Measurements from ENCODE around the gene NTRK2.

NTRK2 gene

GRCh38 chr9:84772511-84772910 lies 103.0 kb downstream of the NTRK2 start:
- TF ChIP-seq REST (IDR thresholded peaks at IDR 0.05; ENCODE audit: insufficient read depth in 1 of 2, low read depth in 2 of 2, low read length in 2 of 2) = no peak
- TF ChIP-seq POLR2AphosphoS5 (IDR thresholded peaks at IDR 0.05; ENCODE audit: low read depth, low read length) = no peak
- TF ChIP-seq FOXP2 (optimal IDR thresholded peaks at IDR 0.05; ENCODE audit: borderline replicate concordance, extremely low read depth, extremely low read length, insufficient read depth) = no peak

GRCh38 chr9:84773022-84773421 lies 103.5 kb downstream of the NTRK2 start:
- TF ChIP-seq POLR2AphosphoS5 (IDR thresholded peaks at IDR 0.05; ENCODE audit: low read depth, low read length) (no peak), SIN3A (IDR thresholded peaks at IDR 0.05; ENCODE audit: borderline replicate concordance, insufficient read depth, low read length) (no peak), TAF1 (IDR thresholded peaks at IDR 0.05; ENCODE audit: borderline replicate concordance, insufficient read depth, low read length) (no peak), REST (IDR thresholded peaks at IDR 0.05; ENCODE audit: insufficient read depth in 1 of 2, low read depth in 2 of 2, low read length in 2 of 2) (no peak), FOXP2 (optimal IDR thresholded peaks at IDR 0.05; ENCODE audit: borderline replicate concordance, extremely low read depth, extremely low read length, insufficient read depth) (no peak)

- TF ChIP-seq POLR2AphosphoS5 (IDR thresholded peaks at IDR 0.05; ENCODE audit: low read depth, low read length) (no peak), REST (IDR thresholded peaks at IDR 0.05; ENCODE audit: insufficient read depth in 1 of 2, low read depth in 2 of 2, low read length in 2 of 2) (no peak), TAF1 (IDR thresholded peaks at IDR 0.05; ENCODE audit: borderline replicate concordance, insufficient read depth, low read length) (no peak), SIN3A (IDR thresholded peaks at IDR 0.05; ENCODE audit: borderline replicate concordance, insufficient read depth, low read length) (no peak), FOXP2 (optimal IDR thresholded peaks at IDR 0.05; ENCODE audit: borderline replicate concordance, extremely low read depth, extremely low read length, insufficient read depth) (no peak)
Observed at GRCh38 chr9:84775056-84775643, 105.6 kb downstream of the NTRK2 start.

- TF ChIP-seq REST (IDR thresholded peaks at IDR 0.05; ENCODE audit: insufficient read depth in 1 of 2, low read depth in 2 of 2, low read length in 2 of 2) (no peak), FOXP2 (optimal IDR thresholded peaks at IDR 0.05; ENCODE audit: borderline replicate concordance, extremely low read depth, extremely low read length, insufficient read depth) (no peak), SIN3A (IDR thresholded peaks at IDR 0.05; ENCODE audit: borderline replicate concordance, insufficient read depth, low read length) (no peak), POLR2AphosphoS5 (IDR thresholded peaks at IDR 0.05; ENCODE audit: low read depth, low read length) (no peak), TAF1 (IDR thresholded peaks at IDR 0.05; ENCODE audit: borderline replicate concordance, insufficient read depth, low read length) (no peak)
Observed at GRCh38 chr9:84778570-84778969, 109.0 kb downstream of the NTRK2 start.

GRCh38 chr9:84779883-84780282 lies 110.4 kb downstream of the NTRK2 start:
- TF ChIP-seq SIN3A (IDR thresholded peaks at IDR 0.05; ENCODE audit: borderline replicate concordance, insufficient read depth, low read length) (no peak), REST (IDR thresholded peaks at IDR 0.05; ENCODE audit: insufficient read depth in 1 of 2, low read depth in 2 of 2, low read length in 2 of 2) (no peak), TAF1 (IDR thresholded peaks at IDR 0.05; ENCODE audit: borderline replicate concordance, insufficient read depth, low read length) (no peak), POLR2AphosphoS5 (IDR thresholded peaks at IDR 0.05; ENCODE audit: low read depth, low read length) (no peak), FOXP2 (optimal IDR thresholded peaks at IDR 0.05; ENCODE audit: borderline replicate concordance, extremely low read depth, extremely low read length, insufficient read depth) (no peak)

Data from PFSK-1 (cell line).